ENCODE data around the gene PGRMC2. TPM values are rescaled to one million over a fixed set of nuclear protein-coding genes. Genes with fewer than 3 reads are reported as not detected.
"Not testable (repeated sequence)": the region's sequence is repeated elsewhere in the genome, so short reads cannot be mapped to it uniquely, and the experiment has no call there.

PGRMC2 gene
- total RNA-seq, 1 experiment from 2014 or later, result 18.9 TPM

- DNase-seq (ENCODE audit: low read depth), result no peak
Measured at GRCh38 chr4:128268970-128269369, 18.6 kb downstream of the PGRMC2 start.

- no peak for DNase-seq (ENCODE audit: low read depth)
Measured at GRCh38 chr4:128267745-128268144, 19.9 kb downstream of the PGRMC2 start.

GRCh38 chr4:128267171-128267570 is 20.4 kb downstream of the PGRMC2 start:
- not testable (repeated sequence) for DNase-seq (ENCODE audit: low read depth)

- DNase-seq (ENCODE audit: low read depth), result peak; percentile 39
Measured at GRCh38 chr4:128265550-128265949, 22.1 kb downstream of the PGRMC2 start.

GRCh38 chr4:128259889-128260288 is 27.7 kb downstream of the PGRMC2 start:
- DNase-seq (ENCODE audit: low read depth), result not testable (repeated sequence)

- DNase-seq (ENCODE audit: low read depth), result not testable (repeated sequence)
Measured at GRCh38 chr4:128258166-128258565, 29.4 kb downstream of the PGRMC2 start.

GRCh38 chr4:128256539-128256938 is 31.1 kb downstream of the PGRMC2 start:
- DNase-seq (ENCODE audit: low read depth), result no peak

- DNase-seq (ENCODE audit: low read depth), result no peak
Measured at GRCh38 chr4:128255906-128256305, 31.7 kb downstream of the PGRMC2 start.

- DNase-seq (ENCODE audit: low read depth), result no peak
Measured at GRCh38 chr4:128249787-128250668, 37.6 kb downstream of the PGRMC2 start.

- DNase-seq (ENCODE audit: low read depth), result no peak
Measured at GRCh38 chr4:128247906-128248305, 39.7 kb downstream of the PGRMC2 start.

GRCh38 chr4:128245391-128245790 is 42.2 kb downstream of the PGRMC2 start:
- not testable (repeated sequence) for DNase-seq (ENCODE audit: low read depth)

- DNase-seq (ENCODE audit: low read depth), result peak; percentile 61
Measured at GRCh38 chr4:128244379-128244778, 43.2 kb downstream of the PGRMC2 start.

GRCh38 chr4:128242601-128243000 is 45.0 kb downstream of the PGRMC2 start:
- no peak for DNase-seq (ENCODE audit: low read depth)

- no peak for DNase-seq (ENCODE audit: low read depth)
Measured at GRCh38 chr4:128241981-128242380, 45.6 kb downstream of the PGRMC2 start.

- DNase-seq (ENCODE audit: low read depth), result peak; percentile 95
Measured at GRCh38 chr4:128241425-128241913, 46.1 kb downstream of the PGRMC2 start.

GRCh38 chr4:128241019-128241418 is 46.6 kb downstream of the PGRMC2 start:
- no peak for DNase-seq (ENCODE audit: low read depth)

- no peak for DNase-seq (ENCODE audit: low read depth)
Measured at GRCh38 chr4:128234836-128235235, 52.8 kb downstream of the PGRMC2 start.

GRCh38 chr4:128232719-128233118 is 54.9 kb downstream of the PGRMC2 start:
- DNase-seq (ENCODE audit: low read depth), result no peak

- no peak for DNase-seq (ENCODE audit: low read depth)
Measured at GRCh38 chr4:128228845-128229795, 58.5 kb downstream of the PGRMC2 start.

- DNase-seq (ENCODE audit: low read depth), result no peak
Measured at GRCh38 chr4:128227991-128228571, 59.5 kb downstream of the PGRMC2 start.

- no peak for DNase-seq (ENCODE audit: low read depth)
Measured at GRCh38 chr4:128225148-128225547, 62.5 kb downstream of the PGRMC2 start.

Measured in HT1080 (cell line).